GM19035 (cell line): Measurements from ENCODE around the gene SMAD4.
"Not testable (repeated sequence)": the region's sequence is repeated elsewhere in the genome, so short reads cannot be mapped to it uniquely, and the experiment has no call there.

Experiments
- ATAC-seq: cut with Tn5 transposase; IDR thresholded peaks from one replicate; pipeline ENCODE4 v1.9.1; 2021; ENCODE audit not compliant: unreplicated experiment

The SMAD4 gene

GRCh38 chr18:51110073-51110797, 80.2 kb downstream of the SMAD4 start:
- peak; percentile 79 for ATAC-seq

- ATAC-seq: not testable (repeated sequence)
These were observed 81.8 kb downstream of the SMAD4 start for GRCh38 chr18:51111633-51112355.

GRCh38 chr18:51116996-51117395, 87.0 kb downstream of the SMAD4 start:
- not testable (repeated sequence) for ATAC-seq

GRCh38 chr18:51119561-51119960, 89.5 kb downstream of the SMAD4 start:
- ATAC-seq: not testable (repeated sequence)

- not testable (repeated sequence) for ATAC-seq
These were observed 90.0 kb downstream of the SMAD4 start for GRCh38 chr18:51119976-51120375.

- ATAC-seq: no peak
These were observed 91.0 kb downstream of the SMAD4 start for GRCh38 chr18:51120809-51121596.

GRCh38 chr18:51121597-51121857, 91.5 kb downstream of the SMAD4 start:
- no peak for ATAC-seq

- ATAC-seq: no peak
These were observed 92.4 kb downstream of the SMAD4 start for GRCh38 chr18:51122266-51123045.

GRCh38 chr18:51123046-51123395, 93.0 kb downstream of the SMAD4 start:
- no peak for ATAC-seq

- ATAC-seq: no peak
These were observed 93.5 kb downstream of the SMAD4 start for GRCh38 chr18:51123481-51123880.

GRCh38 chr18:51123936-51124486, 94.0 kb downstream of the SMAD4 start:
- no peak for ATAC-seq

GRCh38 chr18:51125976-51126375, 96.0 kb downstream of the SMAD4 start:
- no peak for ATAC-seq

- no peak for ATAC-seq
These were observed 97.7 kb downstream of the SMAD4 start for GRCh38 chr18:51127664-51128063.

- ATAC-seq: no peak
These were observed 98.5 kb downstream of the SMAD4 start for GRCh38 chr18:51128533-51128932.

GRCh38 chr18:51132256-51132935, 102.4 kb downstream of the SMAD4 start:
- no peak for ATAC-seq

- ATAC-seq: no peak
These were observed 103.7 kb downstream of the SMAD4 start for GRCh38 chr18:51133580-51134160.
